NCI-H2029 treated with DMSO at 0.1 percent for 48 hours (cell line): ENCODE results near the gene ACE.
A peak's percentile ranks its signal among the peaks of the same experiment; 100 is the strongest.
"Not testable (repeated sequence)": the region's sequence is repeated elsewhere in the genome, so short reads cannot be mapped to it uniquely, and the experiment has no call there.

ENCODE experiments used
- DNase-seq: peaks from one replicate; lab custom pipeline; 2025; lab: John Stamatoyannopoulos, UW

ACE gene

GRCh38 chr17:63444457-63444856, 32.4 kb upstream of the ACE start:
- no peak for DNase-seq

- no peak for DNase-seq
Observed at GRCh38 chr17:63445065-63445464, 31.8 kb upstream of the ACE start.

GRCh38 chr17:63445571-63445953, 31.3 kb upstream of the ACE start:
- DNase-seq = no peak

- peak; percentile 26 for DNase-seq
Observed at GRCh38 chr17:63445954-63446752, 30.7 kb upstream of the ACE start, which contains the start of gene CYB561. Gene CYB561 (minus strand): TSS chr17:63446306. CDS start chr17:63437547, 8,759 bp downstream.

- DNase-seq = peak; percentile 55
Observed at GRCh38 chr17:63446753-63447470, 29.9 kb upstream of the ACE start.

GRCh38 chr17:63447471-63448009, 29.3 kb upstream of the ACE start:
- peak; percentile 55 for DNase-seq

GRCh38 chr17:63448655-63449054, 28.2 kb upstream of the ACE start:
- no peak for DNase-seq

- DNase-seq = no peak
Observed at GRCh38 chr17:63450551-63450950, 26.3 kb upstream of the ACE start.

- no peak for DNase-seq
Observed at GRCh38 chr17:63451150-63451549, 25.7 kb upstream of the ACE start.

- no peak for DNase-seq
Observed at GRCh38 chr17:63452046-63452961, 24.6 kb upstream of the ACE start.

- DNase-seq = no peak
Observed at GRCh38 chr17:63452962-63453551, 23.8 kb upstream of the ACE start.

GRCh38 chr17:63454357-63454756, 22.5 kb upstream of the ACE start:
- not testable (repeated sequence) for DNase-seq

- DNase-seq = no peak
Observed at GRCh38 chr17:63454915-63455314, 21.9 kb upstream of the ACE start.

- no peak for DNase-seq
Observed at GRCh38 chr17:63455417-63455816, 21.4 kb upstream of the ACE start.

GRCh38 chr17:63458478-63458877, 18.4 kb upstream of the ACE start:
- DNase-seq = no peak

GRCh38 chr17:63460018-63460417, 16.8 kb upstream of the ACE start:
- no peak for DNase-seq

- no peak for DNase-seq
Observed at GRCh38 chr17:63463771-63464170, 13.1 kb upstream of the ACE start.

- DNase-seq = no peak
Observed at GRCh38 chr17:63464691-63465236, 12.1 kb upstream of the ACE start.

- not testable (repeated sequence) for DNase-seq
Observed at GRCh38 chr17:63468099-63468498, 8.8 kb upstream of the ACE start.

GRCh38 chr17:63474174-63474573, 2.7 kb upstream of the ACE start:
- peak; percentile 86 for DNase-seq
